ENCODE results near the gene ZNF628. TPM values are rescaled to one million over a fixed set of nuclear protein-coding genes. Genes with fewer than 3 reads are reported as not detected.

The ZNF628 gene
- total and polyA plus RNA-seq, 7 experiments from 2014 or later = 0.07 to 27.2 (median 6.7) TPM

DNA sequence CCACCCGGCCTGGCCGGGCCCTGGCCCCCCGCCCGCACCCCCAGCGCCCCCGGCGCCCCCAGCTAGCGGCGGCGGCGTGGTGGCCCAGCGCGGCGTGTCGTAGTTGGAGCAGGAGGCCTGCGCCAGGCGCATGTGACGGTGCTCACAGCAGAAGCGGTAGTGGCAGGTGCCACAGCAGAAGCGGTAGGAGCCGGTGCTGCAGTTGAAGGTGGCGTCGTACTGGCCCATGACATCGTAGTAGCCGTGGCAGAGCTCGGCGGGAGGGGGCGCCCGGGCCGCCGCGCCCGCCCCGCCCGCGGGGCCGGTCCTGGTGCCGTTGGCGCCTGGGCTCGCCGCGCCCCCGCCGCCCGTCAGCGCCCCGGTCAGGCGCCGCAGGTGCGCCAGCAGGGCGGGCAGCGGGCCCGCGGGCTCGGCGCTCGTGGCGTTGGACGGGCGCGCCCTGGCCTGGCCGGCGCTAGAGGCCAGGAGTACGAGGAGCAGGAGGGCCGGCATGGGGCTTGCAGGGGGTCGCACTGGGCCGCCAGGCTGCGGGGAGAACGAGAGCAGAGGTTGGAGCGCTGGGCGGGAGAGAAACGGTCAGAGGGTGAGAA, 34.0 kb upstream of the ZNF628 start:
- Mint-ChIP-seq H3K27ac (no peak overlapping the region), H3K4me3 (peak overlapping the region in 7 of 10 donors; percentile 39 to 83 (median 58)), H3K36me3 (peaks cover 0 to 19% (median 0%) of the 10 kb centered on the region in 5 donors), H3K27me3 (peaks cover 51 to 68% (median 61%) of the 10 kb centered on the region in 5 donors), H3K4me1 (peaks cover 11 to 35% (median 26%) of the 10 kb centered on the region in 7 donors), H3K9me3 (peaks cover 0 to 6% (median 1%) of the 10 kb centered on the region in 11 donors)
- POLR2A ChIA-PET = interaction anchor here (0.7 to 1.2 kb wide), 2 partner anchors 59 to 221 kb away, joined by 3 read pairs; partner anchors contain the start of gene TMEM238
- no peak overlapping the region for H3K4me3 ChIP-seq (ENCODE audit: low read length)
- intact Hi-C loops (cut with micrococcal nuclease) = loop anchor here in 1 of 2 donors (10.0 kb wide), 1 partner anchor 278 kb away; the partner anchor contains the start of gene DNAAF3
- H3K36me3 ChIP-seq (ENCODE audit: control insufficient read depth in 2 of 3, insufficient read depth in 3 of 3, low read length in 3 of 3) = no peaks in the 10 kb centered on the region
- peaks cover 15 to 33% of the 10 kb centered on the region in 2 donors for H3K27me3 ChIP-seq (ENCODE audit: control insufficient read depth in 2 of 2, insufficient read depth in 2 of 2, low read length in 2 of 2)
- H3K9me3 ChIP-seq (ENCODE audit: control insufficient read depth in 2 of 3, low read length in 3 of 3) = no peaks in the 10 kb centered on the region
- H3K27ac ChIP-seq (ENCODE audit: low read depth, low read length) = no peak overlapping the region
- DNase-seq (peak in 1 of 9 donors; percentile 18), ATAC-seq (peak; percentile 67)
- peaks cover 7 to 23% of the 10 kb centered on the region in 2 donors for H3K4me1 ChIP-seq (ENCODE audit: control insufficient read depth in 2 of 2, insufficient read depth in 2 of 2, low read length in 2 of 2)
- CTCF ChIA-PET = no interaction called here

DNA sequence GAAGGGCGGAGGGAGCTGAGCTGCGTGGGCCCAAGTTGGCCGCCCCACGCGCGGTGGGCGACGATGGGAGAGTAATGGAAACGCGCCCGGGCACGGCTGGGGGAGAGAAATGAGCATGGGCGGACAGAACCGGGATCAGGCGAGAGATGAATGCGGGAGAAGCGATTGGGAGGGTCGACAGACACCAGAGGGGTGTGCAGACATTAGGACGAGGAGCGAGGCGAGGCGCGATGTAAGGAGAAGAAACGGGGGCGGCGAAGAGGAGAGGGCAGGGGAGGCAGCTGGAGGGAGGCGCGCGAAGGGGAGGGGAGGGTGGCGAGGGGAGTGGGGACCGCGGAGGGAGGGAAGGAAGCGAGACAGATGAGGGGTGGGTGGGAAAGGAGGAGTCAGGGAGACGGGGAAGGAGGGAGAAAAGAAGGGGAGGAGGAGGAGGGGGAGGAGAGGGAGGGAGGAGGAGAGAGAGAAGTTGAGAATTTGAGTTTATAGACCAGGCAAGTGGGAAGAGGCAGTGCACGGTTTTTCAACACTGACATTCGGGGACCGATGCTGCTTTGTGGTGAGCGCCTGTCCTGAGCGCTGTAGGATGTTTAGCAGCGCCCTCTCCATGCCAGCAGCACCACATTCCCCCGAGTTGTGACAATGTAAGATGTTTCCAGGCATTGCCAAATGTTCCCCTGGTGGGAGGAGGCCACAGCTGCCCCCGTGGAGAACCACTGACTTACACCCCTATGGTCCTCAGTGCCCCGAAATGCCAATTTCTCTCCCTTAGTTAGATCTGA, 33.2 kb upstream of the ZNF628 start, which contains the start of gene SHISA7:
SHISA7 (minus strand) TSS at position 256 of the 779 bp plus-strand sequence. CDS start 437 bp downstream, outside the sequence.
- Histone ChIP-seq H3K36me3 (ENCODE audit: control insufficient read depth in 2 of 3, insufficient read depth in 3 of 3, low read length in 3 of 3) (no peaks in the 10 kb centered on the region), H3K27ac (ENCODE audit: low read depth, low read length) (no peak within 1 kb of the TSS), H3K4me3 (ENCODE audit: low read length) (no peak within 1 kb of the TSS), H3K27me3 (ENCODE audit: control insufficient read depth in 2 of 2, insufficient read depth in 2 of 2, low read length in 2 of 2) (peaks cover 15 to 33% of the 10 kb centered on the region in 2 donors), H3K4me1 (ENCODE audit: control insufficient read depth in 2 of 2, insufficient read depth in 2 of 2, low read length in 2 of 2) (peaks cover 7 to 23% of the 10 kb centered on the region in 2 donors), H3K9me3 (ENCODE audit: control insufficient read depth in 2 of 3, low read length in 3 of 3) (no peaks in the 10 kb centered on the region)
- intact Hi-C loops (cut with micrococcal nuclease) = loop anchor here in 1 of 2 donors (10.0 kb wide), 1 partner anchor 278 kb away; the partner anchor contains the start of gene DNAAF3
- H3K4me1 Mint-ChIP-seq = peaks cover 11 to 35% (median 26%) of the 10 kb centered on the region in 7 donors
- peaks cover 0 to 6% (median 1%) of the 10 kb centered on the region in 11 donors for H3K9me3 Mint-ChIP-seq
- CTCF ChIA-PET = no interaction called here
- peak within 1 kb of the TSS in 1 of 9 donors; percentile 13 for H3K27ac Mint-ChIP-seq
- peak within 1 kb of the TSS in 9 of 10 donors; percentile 43 to 83 (median 67) for H3K4me3 Mint-ChIP-seq
- DNase-seq (no peak), ATAC-seq (no peak)
- H3K36me3 Mint-ChIP-seq = peaks cover 0 to 19% (median 0%) of the 10 kb centered on the region in 5 donors
- POLR2A ChIA-PET = interaction anchor here (0.7 kb wide), 1 partner anchor 221 kb away, joined by 3 read pairs; no protein-coding TSS in a partner anchor
- H3K27me3 Mint-ChIP-seq = peaks cover 51 to 67% (median 57%) of the 10 kb centered on the region in 5 donors

DNA sequence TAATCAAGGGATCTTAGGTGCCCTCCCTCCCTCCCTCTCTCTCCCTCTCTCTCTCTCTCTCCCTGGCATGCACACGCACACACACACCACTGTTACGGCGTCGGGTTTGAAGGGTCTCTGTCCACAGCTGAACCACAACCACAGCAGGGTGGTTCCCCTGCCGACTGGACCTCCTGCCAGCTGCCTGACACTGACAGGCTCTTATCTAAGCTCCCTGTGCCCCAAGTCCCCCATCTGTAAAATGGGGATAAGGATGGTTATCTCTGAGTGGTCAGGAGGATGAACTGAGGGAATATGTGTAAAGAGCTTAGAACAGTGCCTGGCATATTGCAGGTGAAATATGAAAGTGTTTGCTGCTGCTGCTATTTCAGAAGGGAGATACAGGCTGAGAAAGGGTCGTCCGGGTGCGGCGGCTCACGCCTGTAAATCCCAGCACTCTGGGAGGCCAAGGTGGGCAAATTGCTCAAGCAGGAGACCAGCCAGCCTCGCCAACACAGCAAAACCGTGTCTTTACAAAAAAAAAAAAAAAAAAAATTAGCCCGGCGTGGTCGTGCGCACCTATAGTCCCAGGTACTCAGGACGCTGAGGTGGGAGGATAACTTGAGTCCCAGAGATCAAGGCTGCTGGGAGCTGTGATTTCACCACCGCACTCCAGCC, 32.5 kb upstream of the ZNF628 start:
- Histone ChIP-seq H3K36me3 (ENCODE audit: control insufficient read depth in 2 of 3, insufficient read depth in 3 of 3, low read length in 3 of 3) (no peaks in the 10 kb centered on the region), H3K4me3 (ENCODE audit: low read length) (no peak overlapping the region), H3K9me3 (ENCODE audit: control insufficient read depth in 2 of 3, low read length in 3 of 3) (no peaks in the 10 kb centered on the region), H3K27me3 (ENCODE audit: control insufficient read depth in 2 of 2, insufficient read depth in 2 of 2, low read length in 2 of 2) (peaks cover 14 to 27% of the 10 kb centered on the region in 2 donors), H3K4me1 (ENCODE audit: control insufficient read depth in 2 of 2, insufficient read depth in 2 of 2, low read length in 2 of 2) (peaks cover 7 to 23% of the 10 kb centered on the region in 2 donors), H3K27ac (ENCODE audit: low read depth, low read length) (no peak overlapping the region)
- POLR2A ChIA-PET = no interaction called here
- H3K4me1 Mint-ChIP-seq = peaks cover 11 to 35% (median 26%) of the 10 kb centered on the region in 7 donors
- peaks cover 47 to 64% (median 55%) of the 10 kb centered on the region in 5 donors for H3K27me3 Mint-ChIP-seq
- H3K27ac Mint-ChIP-seq = peak overlapping the region in 1 of 9 donors; percentile 89
- peak overlapping the region in 7 of 10 donors; percentile 1 to 80 (median 58) for H3K4me3 Mint-ChIP-seq
- no peak for ATAC-seq
- H3K9me3 Mint-ChIP-seq = peaks cover 0 to 6% (median 1%) of the 10 kb centered on the region in 11 donors
- H3K36me3 Mint-ChIP-seq = peaks cover 0 to 17% (median 0%) of the 10 kb centered on the region in 5 donors
- intact Hi-C loops (cut with micrococcal nuclease) = loop anchor here in 1 of 2 donors (10.0 kb wide), 1 partner anchor 279 kb away; the partner anchor contains the start of gene DNAAF3
- no peak for DNase-seq
- CTCF ChIA-PET = no interaction called here

DNA sequence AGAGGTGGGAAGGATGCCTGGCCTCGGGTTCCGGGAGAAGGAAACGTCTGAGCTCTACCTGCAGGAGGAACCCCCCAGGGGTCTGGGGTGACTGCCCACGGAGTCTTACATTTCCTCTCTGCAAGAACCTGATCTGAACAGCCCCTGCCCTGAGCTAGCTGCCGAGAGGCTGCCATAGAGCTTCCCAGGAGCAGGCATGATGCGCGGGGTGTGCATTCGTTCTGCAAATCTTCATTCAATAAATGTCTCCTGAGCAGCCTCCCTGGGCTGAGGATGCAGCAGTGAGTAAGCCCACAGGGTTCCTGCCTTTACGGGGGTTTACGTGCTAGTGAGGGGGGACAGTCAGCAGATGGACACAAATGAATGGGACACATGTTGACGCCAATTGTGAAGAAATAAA, 31.8 kb upstream of the ZNF628 start:
- H3K4me1 ChIP-seq (ENCODE audit: control insufficient read depth in 2 of 2, insufficient read depth in 2 of 2, low read length in 2 of 2) = peaks cover 7 to 23% of the 10 kb centered on the region in 2 donors
- POLR2A ChIA-PET = no interaction called here
- peaks cover 11 to 34% (median 23%) of the 10 kb centered on the region in 7 donors for H3K4me1 Mint-ChIP-seq
- peaks cover 0 to 4% (median 0%) of the 10 kb centered on the region in 11 donors for H3K9me3 Mint-ChIP-seq
- H3K27ac Mint-ChIP-seq = no peak overlapping the region
- peaks cover 40 to 57% (median 48%) of the 10 kb centered on the region in 5 donors for H3K27me3 Mint-ChIP-seq
- DNase-seq (no peak), ATAC-seq (no peak)
- no peaks in the 10 kb centered on the region for H3K9me3 ChIP-seq (ENCODE audit: control insufficient read depth in 2 of 3, low read length in 3 of 3)
- H3K36me3 ChIP-seq (ENCODE audit: control insufficient read depth in 2 of 3, insufficient read depth in 3 of 3, low read length in 3 of 3) = no peaks in the 10 kb centered on the region
- peaks cover 10 to 29% of the 10 kb centered on the region in 2 donors for H3K27me3 ChIP-seq (ENCODE audit: control insufficient read depth in 2 of 2, insufficient read depth in 2 of 2, low read length in 2 of 2)
- no peak overlapping the region for H3K4me3 ChIP-seq (ENCODE audit: low read length)
- CTCF ChIA-PET = no interaction called here
- intact Hi-C loops (cut with micrococcal nuclease) = loop anchor here in 1 of 2 donors (10.0 kb wide), 1 partner anchor 280 kb away; the partner anchor contains the start of gene DNAAF3
- H3K27ac ChIP-seq (ENCODE audit: low read depth, low read length) = no peak overlapping the region
- peaks cover 0 to 10% (median 0%) of the 10 kb centered on the region in 5 donors for H3K36me3 Mint-ChIP-seq
- H3K4me3 Mint-ChIP-seq = peak overlapping the region in 1 of 10 donors; percentile 63

DNA sequence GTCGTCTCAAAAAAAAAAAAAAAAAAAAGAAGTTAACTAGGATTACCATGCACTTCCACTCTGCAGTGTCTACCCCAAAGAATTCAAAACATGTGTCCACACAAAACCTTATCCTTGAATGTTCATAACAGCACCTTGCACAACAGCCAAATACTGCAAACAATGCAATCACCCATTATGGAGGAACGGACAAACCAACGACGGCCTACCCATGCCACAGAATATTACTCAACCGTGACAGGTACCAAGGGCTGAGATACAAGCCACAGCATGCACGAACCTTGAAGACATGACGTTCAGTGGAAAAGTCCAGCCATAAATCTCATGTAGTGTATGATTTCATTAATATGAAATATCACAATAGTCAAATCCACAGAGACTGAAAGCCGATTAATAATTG, 30.4 kb upstream of the ZNF628 start:
- POLR2A ChIA-PET = no interaction called here
- peaks cover 10 to 26% of the 10 kb centered on the region in 2 donors for H3K27me3 ChIP-seq (ENCODE audit: control insufficient read depth in 2 of 2, insufficient read depth in 2 of 2, low read length in 2 of 2)

More for the DNA sequence above, 30.4 kb upstream of the ZNF628 start:
- H3K4me1 Mint-ChIP-seq = peaks cover 7 to 29% (median 22%) of the 10 kb centered on the region in 7 donors
- peaks cover 0 to 6% (median 0%) of the 10 kb centered on the region in 5 donors for H3K36me3 Mint-ChIP-seq
- H3K36me3 ChIP-seq (ENCODE audit: control insufficient read depth in 2 of 3, insufficient read depth in 3 of 3, low read length in 3 of 3) = no peaks in the 10 kb centered on the region
- peaks cover under 1 to 13% of the 10 kb centered on the region in 2 donors for H3K4me1 ChIP-seq (ENCODE audit: control insufficient read depth in 2 of 2, insufficient read depth in 2 of 2, low read length in 2 of 2)
- no peak overlapping the region for H3K27ac ChIP-seq (ENCODE audit: low read depth, low read length)
- H3K9me3 ChIP-seq (ENCODE audit: control insufficient read depth in 2 of 3, low read length in 3 of 3) = no peaks in the 10 kb centered on the region
- H3K9me3 Mint-ChIP-seq = peaks cover 0 to 4% (median 0%) of the 10 kb centered on the region in 11 donors
- CTCF ChIA-PET = no interaction called here
- DNase-seq (no peak), ATAC-seq (no peak)
- no peak overlapping the region for H3K4me3 Mint-ChIP-seq
- intact Hi-C loops (cut with micrococcal nuclease) = loop anchor here in 1 of 2 donors (10.0 kb wide), 1 partner anchor 281 kb away; the partner anchor contains the start of gene DNAAF3
- H3K4me3 ChIP-seq (ENCODE audit: low read length) = no peak overlapping the region
- no peak overlapping the region for H3K27ac Mint-ChIP-seq
- peaks cover 30 to 55% (median 42%) of the 10 kb centered on the region in 5 donors for H3K27me3 Mint-ChIP-seq

Measured in naive thymus-derived CD4-positive, alpha-beta T cell (primary cell).